Endothelial cell of umbilical vein (primary cell): Measurements from ENCODE around the gene C4orf51. TPM values are rescaled to one million over a fixed set of nuclear protein-coding genes. Genes with fewer than 3 reads are reported as not detected.

Source experiments
- BruUV-seq: library from RNA; stranded (reverse); fragments of 400-500 nt; replicated peaks from 2 replicates; lab custom pipeline; 2021; lab: Mats Ljungman, UMichigan
- CTCF ChIA-PET: fragments of 300-600, 350-600 bp; sonication (Branson Sonifier 250); formaldehyde crosslinking; loops from one replicate; lab custom pipeline; 2021; ENCODE audit warnings: antibody characterized with exemption, inconsistent platforms; lab: Charles Lee
- POLR2A ChIA-PET: fragments of 300-600, 350-600 bp; sonication (Branson Sonifier 250); formaldehyde crosslinking; loops from one replicate; lab custom pipeline; 2021; ENCODE audit warnings: antibody characterized with exemption, inconsistent platforms; lab: Charles Lee
- DNase-seq: peaks from one replicate; pipeline ENCODE4 v3.0.0-alpha.2; 2011; ENCODE audit warnings: low read depth, low spot score
- FAIRE-seq: peaks from 2 replicates; lab custom pipeline; 2011; peaks lifted over from hg19 to GRCh38; lab: Jason Lieb, UNC
- H2AFZ ChIP-seq: 2 replicates; pipeline ENCODE4 v1.6.0; 2012; ENCODE audit warnings: low read depth, low read length, control low read depth, inconsistent platforms
- H3K27ac ChIP-seq: 2 replicates; pipeline ENCODE4 v1.5.1; 2011; ENCODE audit warnings: low read depth, mild to moderate bottlenecking, control low read depth, low read length, moderate library complexity; ENCODE audit not compliant: insufficient read depth
- H3K27me3 ChIP-seq, 2 experiments: 2 replicates each; pipeline versions ENCODE4 v1.6.0 to v1.6.1; 2011; ENCODE audit warnings: low read length in 2 of 2, mixed read lengths in 1 of 2; ENCODE audit not compliant: control insufficient read depth in 2 of 2, insufficient read depth in 2 of 2
- H3K36me3 ChIP-seq, 2 experiments: 2 replicates in 1 of 2; 3 replicates in 1 of 2; pipeline ENCODE4 v1.5.1; 2011; ENCODE audit warnings: low read length in 2 of 2, mild to moderate bottlenecking in 1 of 2, moderate library complexity in 1 of 2; ENCODE audit not compliant: control insufficient read depth in 2 of 2, insufficient read depth in 2 of 2; ENCODE audit errors: extremely low read depth in 1 of 2
- H3K4me1 ChIP-seq: 3 replicates; pipeline ENCODE4 v1.5.1; 2011; ENCODE audit warnings: mild to moderate bottlenecking, low read length; ENCODE audit not compliant: control insufficient read depth, insufficient read depth; ENCODE audit errors: extremely low read depth
- H3K4me2 ChIP-seq: 2 replicates; pipeline ENCODE4 v1.6.1; 2011; ENCODE audit warnings: low read length, control low read depth, mixed read lengths; ENCODE audit not compliant: insufficient read depth
- H3K4me3 ChIP-seq, 3 experiments: fragments of 200-600 bp in 1 of 3; sonication (generic), shearing (Covaris generic) in 1 of 3; replicated peaks in 1 of 3; 2 replicates each; pipeline ENCODE4 v1.5.1; 2011 to 2016; ENCODE audit warnings: control low read depth in 3 of 3, low read length in 3 of 3, mild to moderate bottlenecking in 2 of 3, inconsistent platforms in 1 of 3, low read depth in 1 of 3, moderate library complexity in 1 of 3; ENCODE audit not compliant: insufficient read depth in 1 of 3
- H3K79me2 ChIP-seq: 2 replicates; pipeline ENCODE4 v1.6.0; 2012; ENCODE audit warnings: low read length, inconsistent platforms; ENCODE audit not compliant: control insufficient read depth, insufficient read depth
- H3K9ac ChIP-seq: replicated peaks from 2 replicates; pipeline ENCODE3; 2011; ENCODE audit warnings: low read length, control low read depth; ENCODE audit not compliant: insufficient read depth; ENCODE audit errors: extremely low read depth
- H3K9me1 ChIP-seq: replicated peaks from 3 replicates; pipeline ENCODE4 v1.6.0; 2011; ENCODE audit warnings: mild to moderate bottlenecking, low read length; ENCODE audit not compliant: control insufficient read depth, insufficient read depth; ENCODE audit errors: extremely low read depth
- H3K9me3 ChIP-seq: replicated peaks from 2 replicates; pipeline ENCODE4 v1.5.1; 2012; ENCODE audit warnings: low read length, inconsistent platforms; ENCODE audit not compliant: control insufficient read depth, insufficient read depth
- H4K20me1 ChIP-seq: replicated peaks from 2 replicates; pipeline ENCODE3; 2011; ENCODE audit warnings: mild to moderate bottlenecking, low read length; ENCODE audit not compliant: control insufficient read depth, insufficient read depth; ENCODE audit errors: extremely low read depth
- CTCF ChIP-seq, 2 donors: IDR thresholded peaks; 1 replicate in 1 of 2; 2 replicates in 1 of 2; pipeline ENCODE4 v1.5.1; 2011; ENCODE audit warnings: low read length in 2 of 2, mild to moderate bottlenecking in 2 of 2, moderate library complexity in 2 of 2, control low read depth in 1 of 2, inconsistent platforms in 1 of 2, low read depth in 1 of 2; ENCODE audit not compliant: insufficient read depth in 1 of 2; ENCODE audit errors: extremely low read depth in 1 of 2
- EZH2 ChIP-seq: IDR thresholded peaks from 2 replicates; pipeline ENCODE4 v1.6.1; 2012; ENCODE audit warnings: borderline replicate concordance, low read depth, mild to moderate bottlenecking, moderate library complexity, low read length, inconsistent platforms; ENCODE audit not compliant: severe bottlenecking
- FOS ChIP-seq: IDR thresholded peaks from 2 replicates; pipeline ENCODE4 v1.6.1; 2011; ENCODE audit warnings: mild to moderate bottlenecking, low read length, moderate library complexity, borderline replicate concordance; ENCODE audit not compliant: insufficient read depth
- GATA2 ChIP-seq: IDR thresholded peaks from 2 replicates; pipeline ENCODE4 v1.7.0; 2011; ENCODE audit warnings: low read depth, mild to moderate bottlenecking, moderate library complexity, mixed read lengths, low read length; ENCODE audit not compliant: insufficient read length, insufficient read depth
- JUN ChIP-seq: IDR thresholded peaks from 2 replicates; pipeline ENCODE4 v1.6.1; 2011; ENCODE audit warnings: borderline replicate concordance, low read depth; ENCODE audit not compliant: insufficient read length, insufficient read depth
- MYC ChIP-seq: IDR thresholded peaks from one replicate; pipeline ENCODE4 v1.6.1; 2011; ENCODE audit warnings: mild to moderate bottlenecking, low read depth, low read length
- POLR2A ChIP-seq: IDR thresholded peaks from 2 replicates; pipeline ENCODE4 v1.6.1; 2012; ENCODE audit warnings: low read depth, mild to moderate bottlenecking, control low read depth, low read length
- POLR2AphosphoS5 ChIP-seq: IDR thresholded peaks from 2 replicates; pipeline ENCODE4 v1.6.1; 2012; ENCODE audit warnings: low read depth, mild to moderate bottlenecking, control low read depth, low read length, moderate library complexity; ENCODE audit not compliant: insufficient read depth
- dilution Hi-C: fragments of 300-500 bp; cut with MboI; formaldehyde crosslinking; loops from one replicate; pipeline ENCODE4 v1.15.0; 2019; ENCODE audit warnings: low sequenced_read_pairs; ENCODE audit not compliant: extremely low pct_ligation_motif_present
- intact Hi-C: fragments of 100-400 bp; cut with micrococcal nuclease; formaldehyde crosslinking; loops from one replicate; pipeline ENCODE4 v1.10.0; 2022
- polyA plus RNA-seq, 4 experiments: library from polyadenylated mRNA; depleted of rRNA in 3 of 4; stranded (reverse) in 3 of 4; unstranded in 1 of 4; fragments of >200 nt; gene quantifications; 2 replicates each; pipeline versions ENCODE4 v1.2.1 to v1.2.3, GENCODE V29; 2011 to 2012; ENCODE audit warnings: missing spikeins in 1 of 4
- total RNA-seq: library from RNA; stranded (reverse); gene quantifications from 2 replicates; pipeline ENCODE4 v1.2.3, GENCODE V29; 2021
- TF ChIP-seq, protein P1 (sequence below): IDR thresholded peaks from 2 replicates; pipeline ENCODE4 v1.6.1; 2011; ENCODE audit not compliant: insufficient read depth, insufficient read length

Gene C4orf51
- total and polyA plus RNA-seq, 2 donors (not counting 3 experiments of a cell fraction or from before 2014, with no cell fraction given): not detected

DNA sequence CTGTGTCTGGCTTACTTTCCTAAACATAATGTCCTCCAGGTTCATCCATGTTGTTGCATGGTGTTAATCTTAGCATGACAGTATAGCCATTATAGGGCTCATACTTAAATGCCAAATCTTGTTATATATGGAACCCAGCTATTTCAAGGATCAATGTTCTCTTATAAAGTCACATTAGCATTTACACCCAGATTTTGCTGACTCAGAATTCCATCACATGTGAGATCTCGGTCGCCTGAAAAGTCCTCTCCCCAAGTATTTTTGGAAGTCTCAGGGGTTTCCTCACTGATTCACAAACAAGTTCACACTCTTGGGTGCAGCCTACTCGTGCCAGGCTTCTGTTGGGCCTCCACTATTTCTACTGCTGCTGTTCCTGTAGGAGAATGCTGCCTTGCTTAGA is 19.9 kb upstream of the C4orf51 start:
- no TSS peak for BruUV-seq
- H3K79me2 ChIP-seq: no peaks in the 10 kb centered on the region
- H3K9ac ChIP-seq: no peak overlapping the region
- H3K4me3 ChIP-seq: no peak overlapping the region
- dilution Hi-C loops: no loop called here
- TF ChIP-seq JUN: no peak
- no peak for TF ChIP-seq POLR2A
- no peak for TF ChIP-seq MYC
- TF ChIP-seq, protein P1, sequence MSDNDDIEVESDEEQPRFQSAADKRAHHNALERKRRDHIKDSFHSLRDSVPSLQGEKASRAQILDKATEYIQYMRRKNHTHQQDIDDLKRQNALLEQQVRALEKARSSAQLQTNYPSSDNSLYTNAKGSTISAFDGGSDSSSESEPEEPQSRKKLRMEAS: no peak
- no peak for TF ChIP-seq FOS
- TF ChIP-seq EZH2: no peak
- H3K9me3 ChIP-seq: no peaks in the 10 kb centered on the region
- POLR2A ChIA-PET: no interaction called here
- H3K27me3 ChIP-seq: no peaks in the 10 kb centered on the region
- H3K4me1 ChIP-seq: no peaks in the 10 kb centered on the region
- H3K9me1 ChIP-seq: no peaks in the 10 kb centered on the region
- intact Hi-C loops: no loop called here
- DNase-seq (no peak), FAIRE-seq (no peak)
- H3K36me3 ChIP-seq: no peaks in the 10 kb centered on the region
- no peaks in the 10 kb centered on the region for H4K20me1 ChIP-seq
- H2AFZ ChIP-seq: no peak overlapping the region
- H3K27ac ChIP-seq: no peak overlapping the region
- CTCF ChIA-PET: no interaction called here
- no peak overlapping the region for H3K4me2 ChIP-seq

DNA sequence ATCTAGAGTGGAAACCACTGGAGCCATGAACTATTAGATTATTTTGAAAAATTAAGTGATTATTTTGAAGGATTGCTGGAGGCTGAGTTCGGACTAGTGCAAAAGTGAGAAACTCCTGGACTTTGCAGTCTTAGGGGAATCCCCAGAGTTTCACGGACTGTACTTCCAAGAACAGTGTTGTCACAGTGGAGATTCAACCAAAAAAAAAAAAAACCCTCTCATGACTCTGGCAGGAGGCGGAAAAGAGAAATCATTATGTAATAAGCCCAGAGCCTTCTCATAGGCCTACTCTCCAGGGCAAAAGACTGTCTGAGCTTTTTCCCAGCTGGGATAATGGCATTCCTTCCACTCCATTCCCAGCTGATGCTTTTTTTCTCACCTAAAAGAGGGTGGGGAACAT is 16.8 kb upstream of the C4orf51 start:
- TF ChIP-seq MYC (no peak), POLR2A (no peak), CTCF (IDR thresholded peaks at IDR 0.05; ENCODE audit: extremely low read depth in 1 of 2, insufficient read depth in 1 of 2, low read depth in 1 of 2, low read length in 2 of 2) (no peak), FOS (no peak), JUN (no peak), EZH2 (no peak), POLR2AphosphoS5 (no peak), GATA2 (no peak)
- TF ChIP-seq, protein P1: no peak
- intact Hi-C loops (no loop called here), dilution Hi-C loops (no loop called here)
- Histone ChIP-seq H3K79me2 (no peaks in the 10 kb centered on the region), H3K9me1 (no peaks in the 10 kb centered on the region), H3K9me3 (no peaks in the 10 kb centered on the region), H3K4me3 (no peak overlapping the region), H4K20me1 (no peaks in the 10 kb centered on the region), H3K27ac (no peak overlapping the region), H3K27me3 (no peaks in the 10 kb centered on the region), H3K9ac (no peak overlapping the region), H2AFZ (no peak overlapping the region), H3K4me1 (no peaks in the 10 kb centered on the region), H3K36me3 (no peaks in the 10 kb centered on the region), H3K4me2 (no peak overlapping the region)
- BruUV-seq: no TSS peak
- ChIA-PET CTCF (no interaction called here), POLR2A (no interaction called here)
- no peak for DNase-seq
- no peak for FAIRE-seq
